AG04450 (cell line): ENCODE results near the gene BCDIN3D. TPM values are rescaled to one million over a fixed set of nuclear protein-coding genes. Genes with fewer than 3 reads are reported as not detected.

Source experiments
- CTCF ChIA-PET: fragments of 300-600, 350-600 bp; formaldehyde crosslinking; extraction: SDS; loops from one replicate; lab custom pipeline; 2022; ENCODE audit warnings: antibody characterized with exemption, inconsistent platforms; lab: Charles Lee
- POLR2A ChIA-PET: fragments of 350-600 bp; formaldehyde crosslinking; extraction: SDS; loops from one replicate; lab custom pipeline; 2021; ENCODE audit warnings: antibody characterized with exemption, inconsistent platforms; lab: Yijun Ruan, JAX
- DNase-seq: peaks from one replicate; pipeline ENCODE4 v3.0.0-alpha.2; 2011; ENCODE audit warnings: low read depth, low spot score
- H3K27ac ChIP-seq: one replicate; pipeline ENCODE4 v1.5.1; 2012; ENCODE audit warnings: low read depth, low read length, control low read depth
- H3K27me3 ChIP-seq: one replicate; pipeline ENCODE4 v1.6.0; 2012; ENCODE audit warnings: low read length; ENCODE audit not compliant: control insufficient read depth, insufficient read depth
- H3K4me3 ChIP-seq: 2 replicates; pipeline ENCODE4 v1.5.1; 2011; ENCODE audit warnings: mild to moderate bottlenecking, low read depth, low read length, control low read depth
- H3K9me3 ChIP-seq: 2 replicates; pipeline ENCODE4 v1.5.1; 2012; ENCODE audit warnings: low read length; ENCODE audit not compliant: control insufficient read depth, insufficient read depth
- polyA plus RNA-seq: library from polyadenylated mRNA; depleted of rRNA; stranded (reverse); fragments of >200 nt; gene quantifications from 2 replicates; pipeline ENCODE4 v1.2.3, GENCODE V29; 2011
- TF ChIP-seq, protein P1 (sequence below): IDR thresholded peaks from 2 replicates; pipeline ENCODE4 v1.5.1; 2011; ENCODE audit warnings: low read depth, low read length, control low read depth, inconsistent platforms

Gene BCDIN3D
- polyA plus RNA-seq, 1 experiment, result 3.8 TPM

DNA sequence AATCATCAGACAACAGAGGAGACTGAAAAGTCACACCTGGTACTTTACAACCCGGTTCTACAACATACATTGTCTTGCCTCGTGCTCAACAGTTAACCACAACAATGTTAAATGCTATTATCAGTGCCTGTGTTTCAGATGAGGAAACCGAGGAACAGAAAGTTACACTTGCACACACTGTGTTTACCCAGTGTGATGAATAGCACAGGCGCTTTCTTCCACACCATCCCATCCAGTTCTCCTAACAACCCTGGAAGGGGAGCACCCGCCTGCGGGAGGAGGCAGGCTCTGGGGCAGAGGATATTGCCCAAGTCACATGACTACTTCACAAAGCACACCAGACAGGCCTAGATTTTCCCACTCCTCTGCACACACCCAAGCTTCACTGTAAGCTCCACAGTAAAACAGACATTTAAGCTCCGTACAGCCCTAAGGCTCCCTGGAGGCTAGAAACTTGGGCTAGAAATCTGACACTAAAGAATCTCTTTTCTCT is 36.5 kb downstream of the BCDIN3D start:
- ChIA-PET POLR2A (interaction anchor here (2.6 kb wide), 1 partner anchor 22 kb away, joined by 9 read pairs; the partner anchor contains the start of gene NCKAP5L), CTCF (no interaction called here)
- TF ChIP-seq, protein P1, sequence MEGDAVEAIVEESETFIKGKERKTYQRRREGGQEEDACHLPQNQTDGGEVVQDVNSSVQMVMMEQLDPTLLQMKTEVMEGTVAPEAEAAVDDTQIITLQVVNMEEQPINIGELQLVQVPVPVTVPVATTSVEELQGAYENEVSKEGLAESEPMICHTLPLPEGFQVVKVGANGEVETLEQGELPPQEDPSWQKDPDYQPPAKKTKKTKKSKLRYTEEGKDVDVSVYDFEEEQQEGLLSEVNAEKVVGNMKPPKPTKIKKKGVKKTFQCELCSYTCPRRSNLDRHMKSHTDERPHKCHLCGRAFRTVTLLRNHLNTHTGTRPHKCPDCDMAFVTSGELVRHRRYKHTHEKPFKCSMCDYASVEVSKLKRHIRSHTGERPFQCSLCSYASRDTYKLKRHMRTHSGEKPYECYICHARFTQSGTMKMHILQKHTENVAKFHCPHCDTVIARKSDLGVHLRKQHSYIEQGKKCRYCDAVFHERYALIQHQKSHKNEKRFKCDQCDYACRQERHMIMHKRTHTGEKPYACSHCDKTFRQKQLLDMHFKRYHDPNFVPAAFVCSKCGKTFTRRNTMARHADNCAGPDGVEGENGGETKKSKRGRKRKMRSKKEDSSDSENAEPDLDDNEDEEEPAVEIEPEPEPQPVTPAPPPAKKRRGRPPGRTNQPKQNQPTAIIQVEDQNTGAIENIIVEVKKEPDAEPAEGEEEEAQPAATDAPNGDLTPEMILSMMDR, result no peak
- no peaks in the 10 kb centered on the region; the same call in 1 of the 2 replicates for H3K9me3 ChIP-seq
- H3K27ac ChIP-seq, result no peak overlapping the region
- no peaks in the 10 kb centered on the region for H3K27me3 ChIP-seq
- H3K4me3 ChIP-seq, result no peak overlapping the region
- no peak for DNase-seq

DNA sequence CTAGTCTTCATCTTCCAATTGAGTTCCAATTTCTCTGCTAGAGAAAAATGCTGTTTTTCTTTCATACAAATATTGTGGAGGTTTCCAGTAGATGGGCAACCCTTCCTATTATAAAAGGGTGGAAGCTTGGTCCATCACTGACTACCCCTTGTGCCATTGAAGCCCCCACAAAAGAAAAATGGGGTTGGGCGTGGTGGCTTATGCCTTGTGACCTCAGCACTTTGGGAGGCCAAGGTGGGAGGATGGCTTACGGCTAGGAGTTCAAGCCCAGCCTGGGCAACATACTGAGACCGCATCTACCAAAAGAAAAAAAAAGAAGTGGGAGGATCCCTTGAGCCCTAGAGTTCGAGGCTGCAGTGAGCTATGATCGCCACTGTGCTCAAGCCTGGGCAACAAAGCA is 37.5 kb downstream of the BCDIN3D start:
- Histone ChIP-seq H3K4me3 (no peak overlapping the region), H3K9me3 (no peaks in the 10 kb centered on the region; the same call in 1 of the 2 replicates), H3K27ac (no peak overlapping the region), H3K27me3 (no peaks in the 10 kb centered on the region)
- no peak for DNase-seq
- ChIA-PET POLR2A (interaction anchor here (0.7 to 2.6 kb wide), 2 partner anchors 15 to 23 kb away, joined by 3 to 9 read pairs; partner anchors contain the start of gene NCKAP5L), CTCF (no interaction called here)
- TF ChIP-seq, protein P1, result no peak

DNA sequence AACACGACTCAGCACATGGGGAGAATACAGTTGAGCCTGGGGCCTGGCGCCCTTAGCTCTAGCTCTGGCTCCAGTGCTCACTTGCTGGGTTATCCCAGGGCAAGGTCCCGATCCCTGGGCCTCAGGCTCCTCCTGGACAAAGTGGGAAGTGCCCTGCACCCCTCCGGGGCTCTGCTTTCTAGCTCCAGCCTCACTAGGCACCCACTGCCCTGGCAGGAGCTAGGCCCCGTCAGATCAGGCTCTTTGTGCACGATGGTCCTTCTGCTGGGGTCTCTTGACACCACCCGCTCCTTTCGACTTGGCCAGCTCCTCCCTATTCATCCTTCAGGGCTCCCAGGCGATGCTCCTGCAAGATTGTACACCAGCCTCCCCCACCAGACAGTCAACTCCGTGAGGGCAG is 38.1 kb downstream of the BCDIN3D start:
- ChIA-PET POLR2A (interaction anchor here (0.7 to 2.6 kb wide), 2 partner anchors 23 to 63 kb away, joined by 3 to 9 read pairs; partner anchors contain the start of gene NCKAP5L), CTCF (interaction anchor here (1.4 kb wide), 1 partner anchor 26 kb away, joined by 3 read pairs; no protein-coding TSS in a partner anchor)
- no peak for DNase-seq
- no peaks in the 10 kb centered on the region for H3K27me3 ChIP-seq
- H3K9me3 ChIP-seq, result no peaks in the 10 kb centered on the region; the same call in 1 of the 2 replicates
- TF ChIP-seq, protein P1, result no peak
- H3K4me3 ChIP-seq, result no peak overlapping the region
- no peak overlapping the region for H3K27ac ChIP-seq

DNA sequence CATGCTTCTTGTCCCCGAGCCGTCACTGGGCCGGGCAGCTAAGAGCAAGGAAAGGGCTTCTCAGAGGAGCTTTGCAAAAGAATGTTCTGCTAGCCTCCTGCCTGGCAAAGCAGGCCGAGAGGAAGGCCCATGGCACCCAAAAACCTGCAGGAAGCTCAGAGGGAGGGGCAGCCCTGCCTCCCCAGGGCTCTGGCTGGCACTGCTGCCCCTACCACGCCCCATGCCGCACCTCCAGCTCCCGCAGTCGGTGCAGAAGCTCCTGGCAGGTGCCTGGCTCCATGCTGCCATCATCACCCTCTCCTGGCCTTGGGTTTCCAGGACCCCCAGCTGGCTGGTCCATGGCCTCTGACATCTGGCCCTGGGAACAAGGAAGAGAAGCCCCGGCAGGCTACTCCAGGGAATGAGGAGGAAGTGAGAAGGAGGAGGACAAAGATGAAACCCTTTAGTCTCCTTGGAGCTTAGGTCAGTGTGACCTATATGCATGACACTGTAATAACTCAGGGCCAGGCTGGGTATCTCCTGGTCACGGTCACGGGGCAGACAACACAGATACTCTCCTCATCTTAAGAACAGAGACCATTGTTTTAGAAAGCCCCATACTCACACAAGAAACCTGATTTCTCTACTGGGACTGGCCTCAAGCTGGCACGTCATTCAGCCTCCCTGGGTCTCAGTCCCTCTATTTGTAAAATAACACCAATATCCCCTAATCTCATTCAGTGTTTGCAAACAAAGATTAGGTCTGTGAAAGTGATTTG is 39.0 kb downstream of the BCDIN3D start:
- Histone ChIP-seq H3K9me3 (no peaks in the 10 kb centered on the region; the same call in 1 of the 2 replicates), H3K27me3 (no peaks in the 10 kb centered on the region), H3K4me3 (no peak overlapping the region), H3K27ac (no peak overlapping the region)
- TF ChIP-seq, protein P1, result no peak
- CTCF ChIA-PET, result interaction anchor here (0.6 to 1.5 kb wide), 3 partner anchors 25 to 128 kb away, joined by 3 read pairs; no protein-coding TSS in a partner anchor
- POLR2A ChIA-PET, result interaction anchor here (2.6 kb wide), 1 partner anchor 24 kb away, joined by 9 read pairs; the partner anchor contains the start of gene NCKAP5L
- no peak for DNase-seq
